GM18519 (cell line): ENCODE measurements around the gene SNCB.

Experiments
- ATAC-seq: cut with Tn5 transposase; IDR thresholded peaks from one replicate; pipeline ENCODE4 v1.9.1; 2021; ENCODE audit warnings: mild to moderate bottlenecking, moderate library complexity; ENCODE audit not compliant: unreplicated experiment, low FRiP score

SNCB gene

DNA sequence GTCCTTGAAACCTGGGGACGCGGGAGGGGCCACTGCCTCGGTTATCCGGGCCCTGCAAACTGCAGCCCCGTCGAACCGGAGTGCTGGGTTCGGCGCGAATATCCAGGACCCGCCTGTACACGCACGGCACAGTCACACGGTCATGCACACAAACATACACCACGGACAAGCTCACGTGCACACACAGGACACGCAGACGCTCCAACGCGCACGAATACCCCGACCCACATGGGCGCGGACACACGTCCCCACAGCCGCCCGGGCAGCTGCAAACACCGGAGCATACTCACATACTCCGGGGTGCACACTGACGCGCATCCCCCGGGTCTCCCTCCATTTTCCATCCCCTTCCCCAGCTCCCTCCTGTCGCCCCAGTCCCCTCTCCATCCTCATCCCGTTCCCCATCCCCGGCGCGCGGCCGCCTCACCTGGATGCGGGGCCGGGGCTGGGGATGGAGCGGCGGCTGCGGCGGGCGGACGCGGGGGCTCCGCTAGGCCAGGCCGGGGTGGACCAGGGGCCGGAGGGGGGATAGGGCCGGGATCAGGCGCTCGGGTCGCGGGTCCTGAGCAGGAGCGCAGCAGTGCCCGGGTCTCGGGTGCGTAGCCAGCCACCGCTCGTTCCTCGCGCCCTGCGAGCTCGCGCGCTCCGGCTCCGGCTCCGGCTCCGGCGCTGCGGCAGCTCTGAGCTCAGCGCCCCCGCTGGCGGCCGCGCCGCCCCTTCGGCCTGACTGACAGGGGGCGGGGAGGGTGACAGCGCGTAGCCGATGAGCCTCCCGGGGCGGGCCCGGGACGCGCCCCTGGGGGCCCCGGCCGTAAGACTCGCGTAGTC lies at the start of gene SNCB, which contains the start of gene EIF4E1B:
SNCB (minus strand) TSS at position 682 of the 828 bp plus-strand sequence. CDS start 880 bp downstream, outside the sequence.
EIF4E1B (plus strand) TSS at position 823 of the 828 bp plus-strand sequence. CDS start 12,113 bp downstream, outside the sequence.
- no peak for ATAC-seq

DNA sequence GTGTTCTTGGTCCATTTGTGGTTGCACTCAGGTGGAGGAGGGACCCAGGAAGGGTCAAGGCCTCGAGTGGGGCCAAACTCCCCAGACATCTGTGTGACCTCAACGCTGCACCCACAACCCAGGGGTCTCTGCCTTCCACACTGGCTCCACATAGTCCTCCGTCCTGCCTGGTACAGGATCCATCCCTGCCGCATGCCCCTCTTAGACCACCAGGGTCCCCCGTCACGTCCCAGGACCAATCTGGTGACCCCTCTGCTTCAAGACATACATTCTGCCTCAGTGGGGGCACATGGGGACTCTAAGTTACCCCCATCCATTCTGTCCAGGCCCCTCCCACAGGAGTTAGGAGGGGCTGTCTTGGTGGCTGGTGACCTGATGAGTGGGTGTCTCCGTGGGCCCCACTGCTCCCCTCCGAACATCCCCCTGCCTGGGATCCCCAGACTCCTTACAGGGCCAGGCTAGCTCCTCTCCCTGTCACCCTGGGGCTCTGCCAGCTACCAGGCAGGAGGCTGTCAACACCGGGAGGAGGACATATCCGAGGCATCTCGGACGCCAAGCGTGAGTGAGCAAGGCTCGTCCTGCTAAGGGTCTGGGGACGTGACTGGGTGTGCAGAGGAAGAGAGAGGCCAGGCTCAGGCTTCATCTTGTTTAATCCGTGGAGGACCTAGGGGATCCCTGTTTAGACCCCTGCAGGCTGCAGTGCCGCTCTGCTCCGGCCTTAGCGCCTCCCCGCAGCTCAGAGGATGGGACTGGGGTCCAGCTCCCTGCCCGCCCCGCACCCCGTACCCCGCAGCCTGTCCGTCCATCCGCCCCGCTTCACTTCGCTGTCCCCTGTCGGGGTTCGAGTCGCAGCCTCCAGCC lies 49.3 kb upstream of the SNCB start:
- ATAC-seq: no peak

DNA sequence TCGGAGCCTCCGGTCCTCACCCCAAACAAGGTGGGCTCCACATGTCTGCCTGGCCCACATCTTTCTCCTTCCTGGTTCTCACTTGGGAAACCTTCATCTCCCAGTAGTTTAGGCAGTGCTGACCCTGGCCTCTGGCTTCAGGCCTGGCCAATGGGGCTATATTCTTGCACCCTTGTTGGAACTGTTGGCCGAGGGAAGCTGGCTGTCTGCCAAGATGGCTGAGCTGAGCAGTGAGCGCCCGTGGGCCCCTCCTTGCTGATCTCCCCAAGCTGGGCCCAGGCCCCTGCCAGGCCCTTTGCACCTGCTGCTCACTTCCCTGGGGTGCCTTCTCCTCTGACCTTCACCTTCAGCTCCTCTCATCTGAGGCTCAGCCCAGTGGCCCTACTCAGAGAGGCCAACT lies 48.2 kb upstream of the SNCB start:
- no peak for ATAC-seq

DNA sequence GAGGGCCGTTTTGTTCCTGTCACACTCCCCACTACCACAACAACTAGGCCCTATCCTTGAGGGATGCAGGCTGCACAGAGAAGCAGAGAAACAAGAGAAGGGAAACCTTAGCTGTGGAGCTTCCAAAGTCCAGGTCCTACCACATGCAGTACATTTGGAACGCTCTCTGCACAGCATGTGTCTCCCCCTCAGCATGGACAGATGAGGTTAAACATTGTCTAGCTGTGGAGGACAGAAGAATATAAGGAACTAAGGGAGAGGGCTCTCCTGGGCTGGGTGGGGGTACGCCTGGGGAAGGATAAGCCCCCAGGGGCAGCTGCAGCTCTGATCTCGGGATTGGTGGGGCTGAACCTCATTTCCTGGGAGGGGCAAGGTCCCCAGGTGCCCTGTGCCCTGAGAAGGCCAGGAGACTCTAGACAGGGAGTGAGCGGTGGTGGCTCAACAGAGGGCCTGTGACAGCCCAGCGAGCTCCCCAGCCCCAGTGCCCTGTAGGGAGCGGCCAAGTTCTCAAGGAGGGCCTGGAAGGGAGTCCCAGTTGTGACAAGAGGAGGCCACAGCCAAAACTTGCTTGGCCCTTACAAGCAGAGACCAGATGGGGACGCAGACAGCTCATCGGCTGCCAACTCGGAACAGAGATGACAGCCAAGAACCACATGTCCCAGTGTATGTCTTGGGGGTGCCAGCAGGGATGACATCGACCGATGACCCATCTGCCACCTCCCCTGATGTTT lies 47.0 kb upstream of the SNCB start:
- ATAC-seq: no peak

DNA sequence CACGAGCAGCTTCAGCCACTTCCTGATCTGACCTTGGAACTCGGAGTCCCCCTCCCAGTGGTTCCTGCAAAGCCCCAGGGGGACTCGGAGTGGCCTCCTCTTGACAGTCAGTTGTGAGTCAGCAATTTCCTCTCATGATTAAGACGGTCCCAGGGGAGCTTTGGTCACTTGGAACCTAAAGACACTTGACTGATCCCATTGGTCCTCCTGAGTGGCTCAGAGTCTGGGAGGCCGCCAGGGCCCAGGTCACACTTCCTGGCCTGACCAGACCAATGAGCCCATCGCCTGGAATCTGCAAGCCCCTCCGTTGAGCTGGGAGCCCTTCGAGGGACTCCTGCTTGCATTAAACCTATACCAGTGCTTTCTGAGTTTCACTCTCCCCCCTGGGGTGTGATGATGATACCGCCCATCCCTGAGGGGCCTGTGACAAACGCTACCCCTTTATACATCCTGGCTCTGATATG lies 46.1 kb upstream of the SNCB start:
- ATAC-seq: no peak

DNA sequence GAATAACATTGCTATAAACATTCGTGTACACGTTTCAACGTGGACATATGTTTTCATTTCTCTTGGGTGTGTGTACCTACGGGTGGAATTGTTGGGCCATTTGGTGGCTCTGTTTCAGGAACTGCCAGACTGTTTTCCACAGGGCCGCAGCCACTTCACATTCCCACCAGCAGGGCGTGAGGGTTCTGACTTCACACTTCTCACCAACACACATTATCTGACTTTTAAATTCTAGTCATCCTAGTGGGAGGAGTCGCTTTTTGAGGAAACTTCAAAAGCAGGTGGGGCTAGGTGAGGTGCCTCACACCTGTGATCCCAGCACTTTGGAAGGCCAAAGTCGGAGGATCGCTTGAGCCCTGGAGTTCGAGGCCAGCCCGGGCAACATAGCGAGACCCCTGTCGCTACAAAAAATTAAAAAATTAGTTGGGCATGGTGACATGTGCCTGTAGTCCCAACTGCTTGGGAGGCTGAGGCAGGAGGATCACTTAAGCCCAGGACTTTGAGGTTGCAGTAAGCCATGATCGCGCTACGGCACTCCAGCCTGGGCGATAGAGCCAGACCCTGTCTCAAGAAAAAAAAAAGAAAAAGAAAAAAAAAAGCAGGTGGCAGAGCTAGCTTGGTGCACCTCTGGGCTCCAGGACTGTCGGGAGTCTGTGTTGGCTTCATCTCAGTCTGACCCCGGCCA lies 45.5 kb upstream of the SNCB start:
- ATAC-seq: no peak

DNA sequence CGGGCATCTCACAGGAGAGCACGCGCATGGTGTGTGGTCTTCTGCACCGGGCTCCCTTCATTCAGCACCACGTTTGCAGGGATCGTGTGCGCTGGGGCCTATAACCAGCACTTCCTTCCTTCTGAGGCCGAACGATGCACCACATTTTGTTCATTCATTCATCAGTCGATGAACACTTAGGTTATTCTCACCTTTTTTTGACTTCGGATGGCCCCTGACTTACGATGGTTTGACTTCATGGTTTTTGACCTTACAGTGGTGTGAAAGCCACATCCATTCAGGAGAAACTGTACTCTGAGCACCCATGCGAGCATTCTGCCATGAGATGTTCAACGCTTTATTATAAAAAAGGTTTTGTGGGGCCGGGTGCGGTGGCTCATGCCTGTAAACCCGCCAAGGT lies 44.5 kb upstream of the SNCB start:
- no peak for ATAC-seq

DNA sequence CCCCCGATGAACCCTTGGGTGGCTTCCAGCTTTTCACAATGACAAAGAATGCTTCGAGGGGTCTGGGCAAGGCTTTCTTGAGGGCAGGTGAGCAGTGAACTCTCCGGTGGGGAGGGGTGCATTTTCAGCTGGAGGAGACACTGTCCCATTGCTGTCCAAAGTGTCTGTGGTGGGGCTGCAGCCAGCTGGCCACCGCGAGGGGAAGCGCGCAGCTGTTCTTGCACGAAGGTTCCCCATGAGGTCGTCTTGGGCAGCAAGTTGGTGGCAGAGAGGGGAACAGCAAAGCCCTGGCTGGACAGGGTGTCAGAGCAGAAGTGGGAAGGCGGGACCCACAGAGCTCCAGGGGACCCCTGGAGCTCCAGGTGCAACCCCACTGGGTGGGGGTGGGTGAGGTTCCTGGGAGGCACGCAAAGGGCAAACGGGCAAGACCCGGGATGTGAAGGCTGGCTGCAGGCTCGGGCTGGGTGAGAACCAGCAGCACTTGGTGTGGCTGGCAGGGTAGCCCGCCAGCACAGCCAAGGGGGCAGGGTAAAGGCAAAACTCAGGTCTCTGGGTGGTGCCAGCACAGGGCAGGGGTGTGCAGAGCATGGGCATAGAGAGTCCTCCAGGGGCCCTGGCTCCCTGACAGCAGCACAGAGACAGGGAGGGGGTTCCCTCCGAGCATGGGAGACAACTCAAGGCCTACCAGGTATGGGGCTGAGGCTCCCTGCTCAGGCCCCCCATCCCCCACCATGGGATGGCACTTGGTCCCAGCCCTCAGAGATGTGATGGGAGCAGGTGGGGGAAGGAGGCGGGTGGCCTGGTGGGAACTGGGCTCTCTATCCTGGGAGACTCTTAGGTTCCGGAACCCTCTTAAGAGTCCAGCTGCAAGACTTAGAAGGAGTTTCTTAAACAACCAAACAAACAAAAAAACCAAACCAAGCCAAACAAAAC lies 43.6 kb upstream of the SNCB start:
- no peak for ATAC-seq

DNA sequence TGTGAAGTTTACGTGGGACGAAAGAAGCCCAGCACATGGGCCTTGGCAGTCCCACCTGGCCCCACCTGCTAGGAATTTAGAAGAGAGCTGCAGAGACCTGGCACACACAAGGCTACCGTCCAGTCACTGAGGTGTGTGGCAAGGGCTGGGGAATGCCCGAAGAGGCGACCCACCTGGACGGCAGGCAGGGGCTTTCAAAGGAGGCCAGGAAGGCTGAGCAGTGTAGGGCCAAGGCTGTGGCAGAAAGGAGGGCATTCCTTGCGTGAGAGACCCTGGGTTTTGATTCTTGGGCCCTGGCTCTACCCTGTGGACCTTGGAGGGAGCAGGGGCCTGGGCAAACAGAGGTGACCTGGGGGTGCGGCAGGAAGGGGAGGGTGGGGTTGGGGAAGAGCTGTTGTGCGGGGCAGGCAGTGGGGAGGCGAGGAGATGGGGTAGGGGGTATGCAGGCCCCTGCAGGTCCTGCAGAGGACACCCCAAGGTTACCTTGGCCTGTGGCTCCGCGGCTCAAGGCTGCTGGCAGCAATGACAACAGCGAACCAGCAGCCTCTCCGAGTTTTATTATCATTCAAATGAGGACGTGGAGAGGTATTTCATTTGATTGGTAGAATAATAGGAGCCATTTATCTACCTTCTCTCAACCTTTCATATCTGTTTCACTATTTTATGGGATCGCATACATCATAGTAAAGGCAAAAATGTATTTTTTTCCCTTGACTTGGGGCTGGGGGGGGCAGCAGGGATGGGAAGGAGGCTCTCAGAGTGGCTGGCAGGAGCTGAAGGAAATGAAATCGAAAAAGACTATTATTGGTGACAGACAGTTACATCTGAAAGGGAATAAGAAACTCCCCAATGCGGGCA lies 41.8 kb upstream of the SNCB start:
- ATAC-seq: no peak

DNA sequence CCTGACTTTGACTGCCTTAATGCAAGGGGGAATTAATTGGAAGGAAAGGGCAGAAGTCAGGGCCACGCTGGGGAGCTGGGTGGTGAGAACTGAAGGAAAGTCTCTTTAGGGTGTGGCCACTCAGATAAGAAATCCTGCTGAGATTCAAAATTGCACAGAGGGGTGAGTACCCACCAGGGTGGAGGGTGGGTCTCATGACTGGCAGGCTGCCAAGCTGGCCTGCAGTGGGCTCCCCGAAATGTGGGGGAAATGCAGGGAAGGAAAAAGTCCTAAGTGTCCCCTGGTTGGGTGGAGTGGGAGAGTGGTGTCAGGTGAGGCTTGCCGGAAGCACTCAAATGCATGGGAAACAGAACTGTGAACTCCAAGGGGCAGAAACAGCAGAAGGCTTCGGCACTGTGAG lies 41.1 kb upstream of the SNCB start:
- no peak for ATAC-seq

DNA sequence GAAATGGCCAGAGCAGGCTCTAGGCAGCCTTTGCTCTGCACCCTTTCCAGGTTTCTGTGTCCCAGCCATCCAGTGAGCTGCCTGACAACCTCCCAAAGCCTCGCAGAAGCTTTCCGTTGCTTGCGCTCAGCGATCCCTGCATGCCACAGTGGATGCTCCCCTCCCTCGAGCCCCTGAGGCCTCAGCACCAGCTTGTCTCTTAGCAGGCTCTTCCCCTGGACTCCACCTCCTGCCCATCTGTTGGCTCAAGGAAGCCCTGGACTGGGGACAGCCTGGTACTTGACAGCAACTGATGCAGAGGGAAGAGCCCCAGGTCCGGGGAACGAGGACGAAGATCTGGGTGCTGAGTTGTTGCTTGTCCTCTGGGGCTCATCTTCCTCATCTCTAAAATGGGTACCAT lies 40.1 kb upstream of the SNCB start:
- ATAC-seq: no peak

DNA sequence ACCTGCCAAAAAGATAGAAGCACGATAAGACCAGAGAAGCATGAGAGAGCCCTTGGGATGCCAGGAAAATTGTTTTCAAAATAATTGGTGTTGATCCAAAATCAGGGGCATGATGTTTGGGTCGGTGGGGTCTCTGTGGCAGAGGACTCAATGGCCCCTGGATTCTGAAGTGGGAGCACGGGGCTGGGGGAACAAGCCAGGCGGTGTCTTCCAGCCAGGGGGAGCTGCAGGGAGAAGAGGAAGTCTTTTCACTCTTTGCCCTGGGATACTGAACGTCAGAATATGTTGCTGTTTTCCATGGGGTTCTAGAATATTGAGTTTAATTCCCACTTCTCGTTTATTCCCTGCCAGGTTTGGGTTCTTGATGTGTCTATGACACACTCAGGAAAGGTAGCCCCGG lies 37.3 kb upstream of the SNCB start:
- ATAC-seq: no peak

DNA sequence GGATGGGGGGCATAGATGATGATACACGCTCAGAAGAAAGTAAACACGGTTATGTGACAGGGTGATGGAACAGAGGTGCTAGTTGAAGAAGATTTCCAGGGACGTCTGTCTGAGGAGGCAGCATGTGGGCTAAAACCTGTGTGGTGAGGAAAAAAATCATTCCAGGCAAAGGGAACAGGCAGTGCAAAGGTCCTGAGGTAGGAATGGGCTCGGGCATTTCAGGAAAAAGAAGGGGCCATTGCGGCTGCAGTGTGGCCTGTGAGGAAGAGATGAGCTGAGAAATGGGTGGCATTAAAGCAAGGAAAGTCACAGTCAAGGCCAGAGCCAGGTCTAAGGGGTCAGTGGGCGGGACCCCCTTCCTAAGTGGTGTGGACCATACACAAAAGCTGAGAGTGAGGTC lies 35.2 kb upstream of the SNCB start:
- ATAC-seq: no peak

DNA sequence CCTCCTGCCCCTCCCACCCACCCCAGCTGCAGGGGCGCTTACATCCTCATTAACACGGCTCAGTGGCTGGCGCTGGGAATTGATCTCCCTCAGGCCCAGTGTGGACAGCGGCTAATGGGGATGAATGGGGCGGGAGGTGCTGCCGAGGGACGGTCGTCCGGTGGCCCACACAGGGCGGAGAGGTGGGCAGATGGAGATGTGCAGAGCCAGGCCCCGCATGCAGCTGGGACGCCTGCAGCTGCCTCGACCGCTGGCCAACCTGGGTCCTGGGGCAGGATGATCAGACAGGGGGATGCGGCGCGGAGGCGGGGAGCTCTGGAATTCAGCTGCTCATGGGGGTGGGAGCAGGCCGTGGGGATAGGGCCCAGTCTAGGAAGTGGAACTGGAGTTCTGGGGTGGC lies 34.6 kb upstream of the SNCB start:
- no peak for ATAC-seq

DNA sequence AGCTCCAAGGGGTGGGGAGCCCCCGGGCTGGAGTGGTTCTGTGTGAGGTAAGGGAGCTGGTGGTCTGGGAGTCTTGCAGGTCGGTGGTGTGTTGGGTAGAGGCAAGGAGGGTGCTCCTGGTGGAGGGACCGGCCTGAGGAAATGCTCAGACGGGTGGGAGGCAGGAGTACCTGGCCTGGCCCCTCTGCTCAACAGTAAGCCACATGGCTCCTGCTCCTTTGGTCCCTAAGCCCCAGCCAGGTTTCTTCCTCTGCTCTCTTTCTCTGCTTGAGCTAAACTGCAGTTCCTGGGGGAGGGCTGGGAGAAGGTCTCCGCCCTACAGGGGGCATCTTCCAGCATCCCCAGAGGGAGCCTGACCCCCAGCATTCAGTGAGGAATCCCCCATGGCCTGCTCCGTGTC lies 34.1 kb upstream of the SNCB start:
- no peak for ATAC-seq

DNA sequence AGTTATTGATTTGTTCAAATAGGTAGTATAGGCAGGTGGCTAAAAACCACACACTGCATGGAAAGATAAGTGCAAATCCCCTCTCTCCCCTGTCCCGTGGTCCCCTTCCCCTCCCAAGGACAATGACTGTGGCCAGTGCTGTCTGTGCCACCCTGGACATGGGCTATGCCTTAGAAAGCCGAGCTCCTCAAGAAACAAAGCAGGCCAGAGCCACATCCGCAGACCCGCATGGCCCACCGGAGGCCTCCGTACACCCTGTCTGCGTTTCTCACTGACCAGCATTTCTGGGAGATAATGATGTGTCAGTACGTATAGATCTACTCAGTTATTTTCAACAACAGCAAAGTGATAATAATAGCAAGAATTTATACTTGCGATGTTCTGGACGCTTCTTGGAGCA lies 33.2 kb upstream of the SNCB start:
- no peak for ATAC-seq

DNA sequence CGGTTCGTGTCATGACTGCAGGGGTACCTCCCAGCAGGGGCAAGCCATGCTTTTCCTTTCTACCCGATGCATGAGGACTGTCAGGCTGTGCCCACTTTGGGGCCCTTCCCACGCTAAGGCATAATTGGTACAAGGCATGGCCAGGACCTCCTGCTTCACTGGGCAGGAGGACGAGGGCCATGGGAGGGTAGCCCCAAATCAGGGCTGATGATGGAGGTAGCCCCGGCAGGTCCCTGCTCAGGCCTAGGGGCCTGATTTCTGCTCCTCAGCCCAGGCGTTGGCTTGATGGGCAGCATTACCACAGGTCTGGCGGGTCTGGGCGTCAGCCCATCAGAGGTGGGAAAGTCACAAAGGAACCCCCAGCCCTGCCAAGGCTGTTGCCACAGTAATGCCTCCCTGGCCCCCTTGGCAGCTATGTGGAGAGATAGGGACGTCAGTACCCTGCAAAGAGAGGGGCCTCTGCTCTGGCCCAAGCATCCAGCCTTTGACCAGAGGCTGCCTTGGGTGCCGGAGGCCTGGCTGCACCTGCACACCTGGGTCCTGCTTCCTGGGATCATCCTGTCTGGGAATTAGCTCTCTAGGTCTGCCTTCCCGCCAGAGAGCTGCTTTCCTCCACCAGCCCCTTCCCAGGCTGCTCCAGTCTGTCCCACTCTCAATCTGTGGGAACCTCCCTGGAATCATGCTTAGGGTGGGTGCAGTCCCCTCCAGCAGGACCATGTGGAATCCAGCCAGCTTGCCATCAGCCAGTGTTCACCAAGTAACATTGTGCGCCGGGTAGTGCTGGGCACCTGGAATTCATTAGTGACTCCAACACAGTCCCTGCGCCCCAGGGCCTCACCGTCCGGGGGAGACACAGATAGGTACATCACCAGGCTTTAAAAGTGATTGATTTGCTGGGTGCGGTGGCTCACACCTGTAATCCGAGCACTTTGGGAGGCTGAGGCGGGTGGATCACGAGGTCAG lies 32.3 kb upstream of the SNCB start:
- ATAC-seq: no peak
